ENCODE measurements around the gene CRB2.

Gene CRB2

DNA sequence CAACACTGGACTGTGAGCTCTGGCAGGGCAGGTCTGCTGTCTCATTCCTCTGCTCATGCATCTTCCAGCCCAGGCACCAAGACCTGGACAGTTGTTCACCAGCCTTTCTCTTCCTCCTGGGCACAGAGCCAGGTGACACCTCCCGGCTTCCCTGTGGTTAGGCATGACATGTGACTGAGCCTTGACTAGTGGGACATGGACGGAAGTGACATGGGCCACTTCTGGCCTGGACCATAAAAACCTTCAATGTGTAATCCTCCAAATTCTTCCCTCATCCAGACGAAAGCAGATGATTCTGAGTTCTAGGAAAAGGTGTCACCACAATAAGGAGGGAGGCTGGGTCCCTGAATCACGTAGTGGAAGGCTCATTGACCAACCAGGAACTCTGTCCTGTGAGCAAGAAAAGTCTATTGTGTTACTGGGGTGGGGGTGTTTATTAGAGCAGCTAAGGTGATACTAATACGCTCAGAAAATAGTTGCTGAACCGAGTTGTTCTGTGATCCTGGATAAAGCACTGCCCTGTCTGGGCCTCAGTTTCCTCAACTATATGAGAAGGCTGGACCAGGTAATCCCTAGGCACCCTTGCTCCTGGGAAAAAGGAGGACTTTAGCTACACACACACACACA lies 26.6 kb upstream of the CRB2 start:
- no peak for DNase-seq (ENCODE audit: low read depth in 2 of 2)

DNA sequence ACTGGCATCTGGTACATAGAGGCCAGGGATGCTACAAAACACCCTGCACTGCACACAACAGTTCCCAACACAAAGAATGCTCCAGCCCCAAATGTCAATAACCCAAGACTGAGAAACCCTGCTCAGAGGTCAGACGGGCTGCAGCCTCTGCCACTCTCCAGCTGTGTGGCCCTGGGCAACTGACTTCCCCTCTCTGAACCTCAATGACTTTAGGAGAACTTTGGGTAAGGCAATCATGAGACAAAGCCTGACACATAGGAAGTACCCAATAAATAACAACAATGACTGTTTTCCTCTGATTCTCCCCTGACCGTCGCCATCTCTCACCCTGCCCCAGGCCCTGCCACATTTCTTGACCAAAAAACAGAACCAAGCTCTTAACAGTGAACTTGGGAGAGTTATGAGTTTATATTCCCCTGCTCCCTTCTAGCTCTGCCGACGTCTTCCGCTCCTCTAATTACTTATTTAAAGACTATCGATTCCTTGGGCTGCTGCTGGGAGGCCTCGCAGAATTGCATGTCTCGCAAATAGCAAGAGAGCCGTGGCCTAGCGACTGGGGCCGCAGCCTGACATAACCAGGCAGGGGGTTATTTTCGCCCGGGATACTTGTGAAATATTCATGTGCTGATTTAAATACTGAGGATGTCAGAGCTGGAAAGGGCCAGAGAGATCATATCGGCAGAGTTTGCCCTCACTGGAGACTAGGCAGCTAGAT lies 24.5 kb upstream of the CRB2 start:
- DNase-seq (ENCODE audit: low read depth in 2 of 2), result no peak

DNA sequence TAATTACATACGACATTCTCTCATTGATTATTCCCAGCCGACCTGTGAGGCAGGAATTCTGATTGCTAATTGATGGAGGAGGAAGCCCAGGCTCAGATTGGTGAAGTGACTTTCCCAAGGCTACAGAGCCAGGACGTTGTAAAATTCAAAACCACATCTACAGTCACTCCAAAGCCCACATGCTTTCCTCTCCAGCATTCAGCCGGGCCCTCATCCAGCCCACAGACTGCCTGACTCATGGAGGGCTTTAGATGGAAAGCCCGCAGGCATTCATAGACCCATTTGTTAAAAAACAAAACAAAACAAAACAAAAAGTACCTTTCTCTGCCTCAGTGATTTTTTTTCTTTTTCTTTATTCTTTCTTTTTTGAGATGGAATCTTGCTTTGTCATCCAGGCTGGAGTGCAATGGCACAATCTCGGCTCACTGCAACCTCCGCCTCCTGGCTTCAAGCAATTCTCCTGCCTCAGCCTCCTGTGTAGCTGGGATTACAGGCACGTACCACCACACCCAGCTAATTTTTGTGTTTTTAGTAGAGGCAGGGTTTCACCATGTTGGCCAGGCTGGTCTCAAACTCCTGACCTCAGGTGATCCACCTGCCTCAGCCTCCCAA lies 22.8 kb upstream of the CRB2 start:
- peak; percentile 55 to 57 for DNase-seq (ENCODE audit: low read depth in 2 of 2)

DNA sequence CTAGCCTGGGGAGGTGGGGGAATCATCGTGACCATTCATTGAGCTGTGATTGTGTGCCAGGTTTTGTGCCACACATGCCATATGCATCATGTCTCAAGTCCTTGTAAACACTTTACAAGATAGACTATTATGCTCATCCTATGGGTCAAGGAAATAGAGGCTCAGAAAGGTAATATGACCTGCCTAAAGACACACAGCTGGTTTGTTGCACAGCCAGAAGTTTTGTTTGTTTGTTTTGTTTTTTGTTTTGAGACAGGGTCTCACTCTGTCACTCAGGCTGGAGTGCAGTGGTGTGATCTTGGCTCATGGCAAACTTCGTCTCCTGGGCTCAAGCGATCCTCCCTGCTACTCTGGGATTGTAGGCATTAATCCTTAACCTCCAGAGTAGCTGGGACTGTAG lies 21.4 kb upstream of the CRB2 start:
- no peak for DNase-seq (ENCODE audit: low read depth in 2 of 2)

DNA sequence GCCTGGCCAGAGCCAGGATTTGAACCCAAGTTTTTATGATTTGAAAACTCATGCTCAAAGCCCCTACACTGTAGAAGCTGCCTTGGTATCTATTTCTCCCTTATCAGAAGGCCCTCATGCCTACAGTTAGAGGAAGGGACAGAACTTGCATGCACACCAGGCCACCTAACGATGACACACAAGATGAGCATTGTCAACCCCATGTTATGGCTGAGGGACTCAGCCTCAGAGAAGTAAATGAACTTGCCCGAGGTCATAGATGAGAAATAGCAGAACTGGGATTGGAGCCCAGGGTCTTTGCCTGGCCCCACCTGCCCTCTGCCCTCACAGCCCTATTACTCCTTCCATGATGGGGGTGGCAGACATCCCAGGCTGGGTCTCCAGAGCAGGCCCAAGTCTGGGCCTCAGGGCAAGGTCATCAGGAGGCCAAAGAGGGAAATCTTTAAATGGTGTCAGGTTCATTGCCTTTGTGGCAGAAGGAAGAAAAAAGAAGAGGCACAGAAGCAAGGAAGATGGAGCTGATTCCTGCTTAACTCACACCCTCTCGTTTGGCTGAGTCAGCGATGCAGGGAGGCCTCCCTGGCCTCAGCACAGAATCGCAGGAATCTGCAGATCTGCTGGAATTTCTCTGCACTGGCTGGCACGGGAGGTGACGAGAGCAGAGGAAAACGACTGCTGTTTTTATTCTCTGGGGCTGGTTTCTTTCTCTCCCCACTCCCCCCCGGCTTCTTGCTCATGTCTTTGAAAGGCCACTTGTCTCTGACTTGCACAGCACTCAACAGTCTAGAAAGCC lies 20.6 kb upstream of the CRB2 start:
- DNase-seq (ENCODE audit: low read depth in 2 of 2), result peak; percentile 43 to 56

DNA sequence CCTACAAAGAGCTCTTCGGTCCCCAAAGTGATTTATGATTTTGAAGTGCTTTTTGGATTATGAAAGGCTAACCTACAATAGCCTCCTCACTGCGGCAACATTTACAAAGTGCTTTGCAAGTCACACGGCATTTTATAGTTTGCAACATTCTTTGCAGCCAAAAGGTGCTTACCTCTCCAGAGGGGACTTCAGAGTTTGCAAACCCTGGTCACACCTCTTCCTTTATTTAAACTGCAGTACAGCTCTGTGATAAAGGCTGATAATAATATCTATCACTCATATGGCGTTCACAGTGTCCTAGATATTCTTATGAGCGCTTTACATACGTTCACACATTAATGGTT lies 20.0 kb upstream of the CRB2 start:
- no peak for DNase-seq (ENCODE audit: low read depth in 2 of 2)

DNA sequence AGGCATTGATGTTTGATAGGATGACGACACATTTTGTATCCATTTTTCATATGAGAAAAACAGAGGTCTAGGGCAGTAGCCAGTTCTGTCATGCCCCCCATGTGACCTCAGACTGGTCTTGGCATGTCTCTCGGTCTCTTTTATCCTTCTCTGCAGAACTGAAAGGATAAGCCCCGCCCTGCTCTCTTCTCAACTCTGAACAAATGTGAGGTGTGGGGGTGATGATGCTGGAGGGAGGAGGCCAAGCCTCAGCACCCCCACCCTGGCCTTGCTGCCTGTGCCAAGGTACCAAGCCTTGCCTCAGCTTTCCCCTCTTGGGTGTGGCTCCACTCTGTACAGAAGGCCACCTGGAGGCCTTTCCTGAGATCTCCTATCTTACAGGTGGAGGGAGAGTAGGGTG lies 19.5 kb upstream of the CRB2 start:
- no peak for DNase-seq (ENCODE audit: low read depth in 2 of 2)

DNA sequence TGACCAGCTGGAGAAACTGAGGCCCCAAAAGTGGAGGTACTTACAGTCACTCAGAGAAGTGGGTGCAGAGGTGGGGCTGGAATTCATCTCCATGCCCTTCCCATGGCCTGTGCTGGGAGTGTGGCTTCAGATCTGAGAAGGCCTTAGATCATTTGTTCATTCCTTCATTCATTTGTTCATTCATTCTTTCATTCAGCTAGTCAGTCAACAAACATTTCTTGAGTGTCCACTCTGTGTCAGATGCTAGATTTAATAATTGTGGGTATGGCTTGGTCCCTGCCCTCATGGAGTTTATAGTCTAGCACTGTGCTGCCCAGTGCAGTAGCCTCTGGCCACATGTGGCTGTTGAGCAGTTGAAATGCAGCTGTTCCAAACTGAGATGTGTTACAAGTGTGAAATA lies 19.0 kb upstream of the CRB2 start:
- DNase-seq (ENCODE audit: low read depth in 2 of 2), result no peak

DNA sequence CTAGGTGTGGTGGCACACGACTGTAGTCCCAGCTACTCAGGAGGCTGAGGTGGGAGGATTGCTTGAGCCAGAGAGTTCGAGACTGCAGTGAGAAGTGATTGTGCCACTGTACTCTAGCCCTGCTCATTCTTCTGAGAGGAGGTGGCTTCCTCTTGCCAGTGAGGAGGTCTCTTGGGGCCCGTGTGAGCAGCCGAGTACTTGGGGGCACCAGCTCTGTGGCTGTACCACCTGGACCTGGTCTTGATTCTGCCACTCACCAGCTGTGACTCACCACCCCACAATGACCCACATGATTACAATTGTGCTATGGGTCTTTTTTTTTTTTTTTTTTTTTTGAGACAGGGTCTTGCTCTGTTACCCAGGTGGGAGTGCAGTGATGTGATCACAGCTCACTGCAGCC lies 18.0 kb upstream of the CRB2 start:
- DNase-seq (ENCODE audit: low read depth in 2 of 2), result no peak

DNA sequence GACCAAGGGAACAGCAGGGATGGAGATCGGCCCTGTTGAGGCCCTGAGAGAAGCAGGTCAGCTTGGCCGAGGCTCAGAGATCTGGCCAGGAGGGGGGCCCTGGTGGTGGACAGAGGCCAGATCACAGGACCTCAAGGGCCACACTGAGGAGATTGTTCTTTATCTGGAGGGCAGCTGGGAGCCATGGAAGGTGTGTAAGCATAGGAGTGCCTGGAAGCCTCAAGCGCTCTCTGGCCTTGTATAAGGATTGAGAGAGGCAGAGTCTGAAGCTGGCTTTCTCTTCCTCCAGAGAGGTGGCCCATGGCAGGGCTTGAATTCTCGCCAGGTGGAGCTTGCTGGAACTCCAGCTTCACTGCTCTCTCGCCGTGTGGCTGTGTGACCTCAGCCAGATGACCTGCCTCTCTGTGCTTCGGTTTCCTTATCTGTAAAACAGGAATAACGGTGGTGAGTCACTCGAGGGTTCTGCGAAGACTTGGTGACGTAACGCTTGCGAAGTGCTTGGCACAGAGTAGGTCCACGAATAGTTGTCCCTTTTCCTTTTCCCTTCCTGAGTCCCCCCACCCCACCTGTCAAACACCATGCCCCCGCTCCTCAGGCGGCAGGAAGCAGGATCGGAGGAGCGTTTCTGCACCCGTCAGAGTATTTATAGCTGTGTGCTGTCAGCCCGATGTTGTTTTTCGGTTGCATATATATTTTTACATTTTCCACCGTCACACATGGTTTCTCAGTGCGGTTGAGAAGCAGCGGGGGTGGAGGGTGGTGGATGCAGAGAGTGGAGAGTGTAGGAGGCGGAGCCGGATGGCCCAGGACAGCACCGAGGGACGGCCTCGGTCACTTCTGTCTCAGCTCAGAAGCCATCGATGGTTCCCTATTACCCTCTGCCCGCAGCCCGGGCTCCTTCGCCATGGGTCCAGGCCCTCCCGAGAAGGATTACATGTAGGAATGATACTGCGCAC lies 17.0 kb upstream of the CRB2 start:
- no peak for DNase-seq (ENCODE audit: low read depth in 2 of 2)

DNA sequence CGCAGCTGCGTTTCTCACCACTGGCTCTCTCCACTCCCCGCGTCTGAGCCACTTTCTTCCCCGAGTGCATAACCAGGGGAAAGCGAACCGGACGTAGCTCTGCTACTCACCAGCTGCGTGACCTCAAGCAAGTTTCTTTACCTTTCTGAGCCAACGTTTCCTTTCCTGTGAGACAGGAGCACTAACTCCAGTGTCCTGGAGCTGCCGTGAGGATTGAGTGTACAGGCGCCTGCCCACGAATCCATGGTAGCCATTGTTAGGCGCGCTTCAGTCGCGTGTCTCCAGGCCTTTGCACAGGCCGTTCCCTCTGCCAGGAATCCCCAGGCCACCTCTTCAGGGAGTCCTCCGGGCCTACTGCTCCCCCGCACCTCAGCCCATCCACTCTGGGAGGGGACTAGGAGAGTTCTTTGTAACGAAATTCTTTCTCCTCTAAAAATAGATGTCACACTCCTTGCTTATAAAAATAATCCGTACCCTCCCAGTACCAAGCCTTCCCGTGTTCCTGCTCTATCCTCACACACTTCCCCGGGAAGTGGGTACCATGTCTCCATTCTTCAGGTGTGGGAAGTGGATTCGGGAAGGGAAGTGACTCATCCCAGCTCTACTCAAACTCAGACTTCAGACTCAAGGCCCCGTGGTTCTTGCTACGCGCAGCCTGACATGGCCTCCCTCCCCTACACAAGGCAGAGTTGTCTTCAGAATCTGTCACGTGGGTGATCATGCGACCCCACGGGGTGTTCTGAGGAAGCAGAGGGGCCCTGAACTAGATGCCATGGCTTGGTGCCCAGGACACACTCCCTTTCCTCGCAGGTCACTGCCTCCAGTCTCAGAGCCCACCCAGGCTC lies 16.1 kb upstream of the CRB2 start:
- DNase-seq (ENCODE audit: low read depth in 2 of 2), result no peak

DNA sequence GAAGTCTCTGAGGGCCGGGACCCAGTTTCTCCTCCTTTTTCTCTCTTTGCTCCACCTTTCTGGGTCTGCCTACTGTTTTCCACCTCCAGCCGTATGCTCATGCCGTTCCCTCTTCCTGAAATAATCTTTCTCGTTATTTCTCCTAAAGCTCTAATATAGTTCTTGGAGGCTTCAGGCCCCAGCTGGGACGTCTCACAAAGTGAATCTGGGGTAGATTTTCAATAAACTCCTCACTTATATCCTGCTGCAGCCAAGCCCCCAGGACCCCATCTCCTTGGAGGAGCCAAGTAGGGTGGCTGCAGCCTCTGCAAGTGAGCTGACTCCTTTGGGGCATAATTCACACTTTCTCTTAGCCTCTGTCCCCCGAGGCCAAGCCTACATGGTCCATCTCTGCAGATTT lies 14.2 kb upstream of the CRB2 start:
- DNase-seq (ENCODE audit: low read depth in 2 of 2), result no peak

DNA sequence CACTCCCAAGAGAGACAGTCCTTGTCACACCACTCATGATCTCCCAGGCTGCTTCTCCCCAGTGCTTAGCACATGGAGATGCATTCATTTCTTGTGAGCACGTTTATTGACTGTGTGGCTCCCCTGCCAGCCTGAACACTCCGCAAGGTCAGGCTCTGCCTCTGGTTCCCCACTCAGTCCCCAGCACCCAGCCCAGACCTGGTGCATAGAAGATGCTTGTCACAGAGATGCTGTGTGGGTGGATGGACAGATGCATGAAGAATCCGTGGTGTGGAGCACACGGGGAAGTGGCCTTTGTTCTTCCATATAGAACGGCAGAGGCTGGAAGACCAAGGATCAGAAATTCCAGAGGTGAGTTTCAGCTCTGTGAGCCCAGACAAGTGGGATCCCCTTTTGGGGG lies 13.8 kb upstream of the CRB2 start:
- no peak for DNase-seq (ENCODE audit: low read depth in 2 of 2)

DNA sequence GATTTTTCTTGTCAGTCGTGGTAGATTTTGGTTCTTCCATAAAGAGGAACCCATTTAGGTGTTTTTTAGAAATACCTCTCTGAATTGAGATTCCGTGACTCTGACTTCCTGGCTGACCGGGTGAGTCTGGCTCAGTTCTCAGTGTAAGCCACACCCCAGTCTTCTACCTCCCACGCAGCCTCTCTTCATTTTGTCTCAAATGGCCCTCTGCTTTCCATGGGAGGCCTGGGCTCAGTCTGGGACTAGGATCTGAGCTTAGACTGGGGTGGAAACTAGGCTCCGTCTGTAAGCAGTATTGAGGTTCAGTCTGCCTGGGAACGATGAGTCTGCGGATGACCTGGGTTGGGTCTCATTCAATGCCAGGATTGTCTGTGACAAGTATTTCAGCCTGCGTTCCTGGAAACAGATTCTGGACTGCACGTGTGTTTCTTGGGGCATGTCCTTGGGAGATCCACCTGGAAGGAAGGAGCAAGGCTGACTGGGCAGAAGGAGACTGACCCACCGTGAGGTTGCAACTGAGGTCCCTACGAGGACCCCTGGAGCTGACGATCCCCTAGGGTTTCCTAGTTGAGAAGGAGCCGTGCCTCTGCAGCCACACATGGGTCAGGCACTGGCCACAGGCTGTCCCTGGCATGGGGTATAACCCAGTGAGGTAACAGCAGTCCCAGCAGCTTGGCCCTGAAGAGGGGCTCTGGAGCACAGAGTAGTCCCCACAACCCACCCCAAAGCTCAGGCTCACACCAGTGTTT lies 12.4 kb upstream of the CRB2 start:
- no peak for DNase-seq (ENCODE audit: low read depth in 2 of 2)

DNA sequence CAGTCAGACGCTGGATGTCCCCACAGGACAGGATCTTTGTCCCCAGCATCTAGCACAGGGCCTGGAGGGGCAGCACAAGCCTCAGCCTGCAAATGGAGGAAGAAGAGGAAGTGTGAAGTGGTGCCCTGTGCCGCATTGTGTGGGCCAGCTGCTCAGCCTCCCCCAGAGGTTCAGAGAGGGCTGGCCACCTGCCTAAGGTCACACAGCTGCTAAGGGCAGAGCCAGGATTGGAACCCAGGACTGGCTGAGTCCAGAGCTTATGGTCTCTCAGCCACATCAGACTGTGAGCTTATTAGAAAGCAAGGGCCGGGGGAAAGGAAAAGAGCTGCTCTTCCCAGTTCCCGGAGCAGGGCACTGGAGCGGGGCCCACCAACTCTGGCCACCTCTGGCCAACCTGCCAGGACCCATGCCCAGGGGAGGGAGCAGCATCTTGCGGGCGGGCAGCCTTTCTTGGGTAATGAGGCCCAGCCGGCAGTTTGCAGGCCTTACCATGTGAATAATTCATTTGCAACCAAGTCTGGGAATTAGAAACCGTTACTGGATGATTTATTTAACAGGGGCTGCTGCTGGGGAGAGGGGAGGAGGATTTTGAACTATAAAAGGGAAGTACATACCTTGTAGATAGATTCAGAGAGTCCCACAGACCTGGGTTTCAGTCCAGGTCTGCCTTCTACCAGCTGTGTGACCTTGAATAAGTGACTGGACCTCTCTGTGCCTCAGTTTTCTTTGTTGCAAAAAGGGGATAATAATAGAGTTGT lies 11.6 kb upstream of the CRB2 start:
- DNase-seq (ENCODE audit: low read depth in 2 of 2), result no peak

DNA sequence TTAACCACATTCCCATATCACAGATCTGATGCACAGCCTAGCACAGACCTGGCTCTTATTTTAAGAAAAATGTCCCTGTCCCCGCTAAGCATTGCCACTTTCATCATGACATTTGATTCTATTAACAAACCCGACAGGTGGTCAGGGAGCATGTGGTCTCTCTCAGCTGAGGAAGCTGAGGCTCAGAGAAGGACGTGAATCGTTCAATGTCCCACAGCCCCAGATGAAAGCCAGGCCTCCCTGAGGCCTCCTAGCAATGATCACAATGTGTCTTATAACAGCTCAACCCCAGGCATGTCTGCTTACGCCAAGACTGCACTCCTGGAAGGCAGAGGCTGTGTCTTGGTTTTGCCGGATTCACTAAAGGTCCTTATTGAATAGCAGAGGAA lies 10.4 kb upstream of the CRB2 start:
- DNase-seq (ENCODE audit: low read depth in 2 of 2), result no peak

DNA sequence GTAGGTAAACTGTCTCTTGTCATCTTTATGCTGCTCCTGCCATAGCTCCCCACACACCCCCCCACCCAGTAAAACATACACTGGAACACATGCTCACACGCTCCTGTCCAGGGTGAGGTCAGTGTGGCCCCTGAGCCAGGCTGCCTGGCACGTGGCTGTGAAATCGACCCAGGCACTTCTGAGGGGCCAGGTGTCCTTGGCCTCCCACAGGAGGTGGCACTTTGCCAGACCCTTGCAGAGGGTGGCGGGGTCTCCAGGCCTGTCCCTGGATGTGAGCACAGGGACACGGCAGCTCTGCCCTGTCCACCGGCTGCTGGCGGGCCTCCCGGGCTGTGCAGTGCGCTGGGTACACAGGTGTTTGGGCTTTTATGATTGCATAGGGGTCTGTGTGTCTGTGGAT lies 10.0 kb upstream of the CRB2 start:
- DNase-seq (ENCODE audit: low read depth in 2 of 2), result no peak

DNA sequence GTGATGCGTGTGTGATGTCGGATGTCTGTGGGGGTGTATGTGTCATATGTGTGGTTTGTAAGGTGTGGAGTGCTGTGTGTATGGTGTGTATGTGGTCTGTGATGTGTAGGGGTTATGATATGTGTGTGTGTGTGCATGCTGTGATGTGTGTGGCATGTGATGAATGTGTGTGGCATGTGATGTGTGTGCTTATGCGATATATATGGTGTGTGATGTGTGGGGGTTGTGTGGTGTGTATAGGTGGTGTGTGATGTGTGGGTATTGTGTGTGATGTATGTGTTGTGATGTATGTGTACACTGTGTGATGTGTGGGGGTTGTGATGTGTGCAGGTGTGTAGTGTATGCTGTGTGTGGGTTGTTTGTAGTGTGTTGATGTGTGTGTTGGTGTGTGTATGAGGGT lies 9.2 kb upstream of the CRB2 start:
- DNase-seq (ENCODE audit: low read depth in 2 of 2), result no peak
